Psoas muscle (tissue), 8 donors: Measurements from ENCODE around the gene TRPM2. TPM values are rescaled to one million over a fixed set of nuclear protein-coding genes. Genes with fewer than 3 reads are reported as not detected.

Experiments used
- ATAC-seq, 4 donors: fragments of 200-7000 bp; cut with Tn5 transposase; one replicate each; pipeline ENCODE4 v1.9.1; 2020; ENCODE audit warnings: moderate library complexity in 3 of 4, mild to moderate bottlenecking in 2 of 4
- DNase-seq, 2 donors: peaks; one replicate each; pipeline ENCODE4 v3.0.0-alpha.2; 2020
- H3K27ac ChIP-seq: fragments of 200-600 bp; one replicate; pipeline ENCODE4 v1.8.0; 2022
- H3K27me3 ChIP-seq, 3 donors: fragments of 200-600 bp in 1 of 3; one replicate each; pipeline versions ENCODE4 v1.6.1 to v1.8.0; 2013 to 2022; ENCODE audit warnings: low read length in 2 of 3, mild to moderate bottlenecking in 2 of 3, moderate library complexity in 1 of 3; ENCODE audit not compliant: insufficient read depth in 3 of 3
- H3K36me3 ChIP-seq, 2 donors: fragments of 200-600 bp in 1 of 2; one replicate each; pipeline versions ENCODE4 v1.6.1 to v1.8.0; 2013 to 2022; ENCODE audit warnings: low read depth in 1 of 2, mild to moderate bottlenecking in 1 of 2, moderate library complexity in 1 of 2; ENCODE audit not compliant: insufficient read depth in 1 of 2
- H3K4me1 ChIP-seq: fragments of 200-600 bp; one replicate; pipeline ENCODE4 v1.8.0; 2022
- H3K4me3 ChIP-seq: fragments of 200-600 bp; one replicate; pipeline ENCODE4 v1.8.0; 2022; ENCODE audit warnings: mild to moderate bottlenecking
- H3K9me3 ChIP-seq: fragments of 200-600 bp; one replicate; pipeline ENCODE4 v1.8.0; 2022
- CTCF ChIP-seq: fragments of 200-600 bp; IDR thresholded peaks from one replicate; pipeline ENCODE4 v1.8.0; 2022; ENCODE audit warnings: antibody characterized with exemption
- WGBS, 3 donors: extraction: QIAGEN DNeasy Blood & Tissue Kit; methylation state at CpG; one replicate each; pipeline versions ENCODE4 v1.1.6 to v1.1.7; 2013; 5-methylcytosine and 5-hydroxymethylcytosine counted together
- intact Hi-C, 2 donors: fragments of 100-400 bp; cut with DNase I; formaldehyde crosslinking; loops; one replicate each; pipeline versions ENCODE4 v1.11.0 to v1.14.2; 2022
- long read RNA-seq, 2 donors: library from polyadenylated mRNA; unstranded; transcript quantifications; one replicate each; pipeline ENCODE4 v2.0.0, GENCODE V29; 2021
- polyA plus RNA-seq, 3 donors: library from polyadenylated mRNA; stranded (reverse); fragments of 200-250 nt; gene quantifications; one replicate each; pipeline ENCODE4 v1.2.3, GENCODE V29; 2013
- total RNA-seq, 4 donors: library from RNA; stranded (reverse); fragmentation: NEBNext Ultra II Directional in 2 of 4; extraction: Animal tissue kit (Norgen Biotek cat#: 25700) in 2 of 4; gene quantifications; one replicate each; pipeline versions ENCODE4 v1.2.1 to v1.2.4, GENCODE V29; 2021 to 2023
- donor health status: healthy with polysubstance abuse.
- donor health status: DM: no; HTN: no; CAD: no; lungs with moderate emphysema.
- donor health status: Bipolar disorder and iron deficiency.
- donor health status: healthy.
- donor health status: DM: yes; HTN: yes; CAD: no.
- donor health status: DM: no; HTN: no; CAD: no.
- donor health status: DM: no; HTN: no; CAD: no.
- donor health status: DM: yes; HTN: yes; CAD: no.

TRPM2 gene
- total RNA-seq (1 to 10 TPM in 1 of 4 donors, under 1 TPM in 3; 0.69 to 1.7 (median 0.84) TPM), polyA plus RNA-seq (under 1 TPM; 0.08 to 0.76 (median 0.31) TPM)
- long read RNA-seq, donor 1: 0 reads
- long read RNA-seq, donor 2, partial matches to known transcripts: 1 of 1 reads
- long read RNA-seq, donor 2, other reads (novel, unspliced or antisense): 0 of 1 reads

GRCh38 chr21:44353191-44353970 lies at the start of gene TRPM2:
Gene TRPM2 (plus strand): TSS chr21:44353621. CDS start chr21:44353701, 80 bp downstream.
- 43 to 48% (median 47%) methylated on average over 21 of the region's 21 CpGs for WGBS, 3 donors
- Histone ChIP-seq H3K4me1 (no peaks in the 10 kb centered on the region), H3K9me3 (no peaks in the 10 kb centered on the region), H3K27ac (peak within 1 kb of the TSS; percentile 36), H3K4me3 (peak within 1 kb of the TSS; percentile 41), H3K27me3 (peaks cover 0 to 50% (median 19%) of the 10 kb centered on the region in 3 donors), H3K36me3 (no peaks in the 10 kb centered on the region)
- peak; percentile 46 to 78 (median 62) for ATAC-seq
- no peak for TF ChIP-seq CTCF
- intact Hi-C loops: no loop called here
- DNase-seq: peak; percentile 71 to 88

GRCh38 chr21:44304011-44304616 lies 49.3 kb upstream of the TRPM2 start:
- H3K4me1 ChIP-seq: peaks cover 25% of the 10 kb centered on the region
- peaks cover 0 to 4% (median 0%) of the 10 kb centered on the region in 3 donors for H3K27me3 ChIP-seq
- no peak overlapping the region for H3K4me3 ChIP-seq
- H3K36me3 ChIP-seq: no peaks in the 10 kb centered on the region
- 78 to 85% (median 79%) methylated on average over 14 to 16 of the region's 16 CpGs for WGBS, 3 donors
- ATAC-seq (no peak), DNase-seq (no peak)
- H3K27ac ChIP-seq: no peak overlapping the region
- no peaks in the 10 kb centered on the region for H3K9me3 ChIP-seq
- TF ChIP-seq CTCF: no peak
- intact Hi-C loops: loop anchor here in 1 of 2 donors (5.0 kb wide), 1 partner anchor 33 kb away; the partner anchor contains the start of gene CFAP410

GRCh38 chr21:44304877-44305293 lies 48.5 kb upstream of the TRPM2 start:
- no peak overlapping the region for H3K27ac ChIP-seq
- peaks cover 20% of the 10 kb centered on the region for H3K4me1 ChIP-seq
- intact Hi-C loops: loop anchor here in 1 of 2 donors (5.0 kb wide), 1 partner anchor 32 kb away; the partner anchor contains the start of gene CFAP410
- DNase-seq (no peak), ATAC-seq (peak in 2 of 4 donors; percentile 40 to 46)
- no peak overlapping the region for H3K4me3 ChIP-seq
- peaks cover 0 to under 1% of the 10 kb centered on the region in 2 donors for H3K36me3 ChIP-seq
- no peaks in the 10 kb centered on the region for H3K9me3 ChIP-seq
- TF ChIP-seq CTCF: peak; percentile 36
- no peaks in the 10 kb centered on the region for H3K27me3 ChIP-seq
- 59 to 73% (median 69%) methylated on average over 8 of the region's 8 CpGs for WGBS, 3 donors

GRCh38 chr21:44305691-44306090 lies 47.7 kb upstream of the TRPM2 start:
- TF ChIP-seq CTCF: no peak
- no peak overlapping the region for H3K4me3 ChIP-seq
- no peak for ATAC-seq
- peaks cover 0 to 8% of the 10 kb centered on the region in 2 donors for H3K36me3 ChIP-seq
- H3K9me3 ChIP-seq: no peaks in the 10 kb centered on the region
- intact Hi-C loops: no loop called here
- DNase-seq: no peak
- peaks cover 19% of the 10 kb centered on the region for H3K4me1 ChIP-seq
- WGBS, 3 donors: 72 to 81% (median 80%) methylated on average over 9 of the region's 9 CpGs
- no peaks in the 10 kb centered on the region for H3K27me3 ChIP-seq
- no peak overlapping the region for H3K27ac ChIP-seq
